ENCODE results near the gene MYLK4.

- no peak for TF ChIP-seq CTCF (IDR thresholded peaks at IDR 0.05; ENCODE audit: poor library complexity)
- no peak for TF ChIP-seq EZH2 (IDR thresholded peaks at IDR 0.05; ENCODE audit: borderline replicate concordance)
Measured at GRCh38 chr6:2616811-2617210, 133.9 kb downstream of the MYLK4 start.
